ENCODE data around the gene TOLLIP. TPM values are rescaled to one million over a fixed set of nuclear protein-coding genes. Genes with fewer than 3 reads are reported as not detected.

Gene TOLLIP
- total RNA-seq, 5 donors from 2014 or later (not counting 1 experiment from before 2014, with no cell fraction given), result 44.4 to 54.1 (median 50.8) TPM

DNA sequence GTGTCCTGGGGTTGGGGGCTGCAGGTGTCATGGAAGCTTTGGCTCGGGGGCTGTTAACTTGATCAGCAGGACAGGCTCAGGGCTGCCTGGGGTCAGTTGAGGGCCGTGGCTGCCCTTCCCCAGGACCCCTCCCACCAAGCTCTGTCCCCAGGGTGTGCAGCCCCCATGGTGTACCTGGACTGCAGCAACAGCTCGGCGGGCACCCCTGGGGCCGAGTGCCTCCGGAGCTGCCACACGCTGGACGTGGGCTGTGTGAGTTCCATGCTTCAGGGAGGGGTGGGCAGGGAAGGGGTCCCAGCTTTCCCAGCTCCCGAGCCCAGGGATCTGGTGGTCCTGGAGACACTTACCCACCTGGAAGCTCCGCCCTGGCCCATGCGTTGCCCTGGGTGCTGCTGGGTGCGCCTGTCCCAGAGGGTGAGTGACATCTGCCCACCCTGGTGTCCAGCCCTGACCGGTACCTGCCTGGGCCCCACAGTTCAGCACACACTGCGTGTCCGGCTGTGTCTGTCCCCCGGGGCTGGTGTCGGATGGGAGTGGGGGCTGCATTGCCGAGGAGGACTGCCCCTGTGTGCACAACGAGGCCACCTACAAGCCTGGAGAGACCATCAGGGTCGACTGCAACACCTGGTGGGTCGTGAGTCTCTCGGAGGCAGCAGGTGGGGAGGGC is 75.2 kb downstream of the TOLLIP start:
- Histone ChIP-seq H3K9me3 (no peaks in the 10 kb centered on the region), H3K27me3 (replicated peaks in 1 of 2; ENCODE audit: control insufficient read depth in 2 of 2, extremely low read depth in 1 of 2, insufficient read depth in 2 of 2, low read length in 1 of 2) (peaks cover 0 to 3% of the 10 kb centered on the region in 2 experiments), H3K4me3 (ENCODE audit: control insufficient read depth in 1 of 2, extremely low read depth in 1 of 2, low read length in 1 of 2) (no peak overlapping the region), H3K36me3 (ENCODE audit: control insufficient read depth in 2 of 2, extremely low read depth in 1 of 2, insufficient read depth in 1 of 2, low read length in 1 of 2) (no peaks in the 10 kb centered on the region), H3K27ac (ENCODE audit: low read length) (no peak overlapping the region), H3K4me1 (ENCODE audit: control insufficient read depth in 1 of 2, extremely low read depth in 1 of 2, insufficient read depth in 2 of 2, low read length in 2 of 2) (no peaks in the 10 kb centered on the region)
- WGBS (ENCODE audit: insufficient coverage), result 85% methylated on average over 14 of the region's 22 CpGs
- no peak overlapping the region for H3K4me3 Mint-ChIP-seq
- H3K27ac Mint-ChIP-seq, result no peak overlapping the region
- H3K36me3 Mint-ChIP-seq, result no peaks in the 10 kb centered on the region
- ChIA-PET POLR2A (no interaction called here), CTCF (no interaction called here)
- no peaks in the 10 kb centered on the region for H3K4me1 Mint-ChIP-seq
- H3K9me3 Mint-ChIP-seq, result no peaks in the 10 kb centered on the region
- ATAC-seq (replicated peaks in 1 of 4), result no peak
- DNase-seq, result no peak
- no peaks in the 10 kb centered on the region for H3K27me3 Mint-ChIP-seq

DNA sequence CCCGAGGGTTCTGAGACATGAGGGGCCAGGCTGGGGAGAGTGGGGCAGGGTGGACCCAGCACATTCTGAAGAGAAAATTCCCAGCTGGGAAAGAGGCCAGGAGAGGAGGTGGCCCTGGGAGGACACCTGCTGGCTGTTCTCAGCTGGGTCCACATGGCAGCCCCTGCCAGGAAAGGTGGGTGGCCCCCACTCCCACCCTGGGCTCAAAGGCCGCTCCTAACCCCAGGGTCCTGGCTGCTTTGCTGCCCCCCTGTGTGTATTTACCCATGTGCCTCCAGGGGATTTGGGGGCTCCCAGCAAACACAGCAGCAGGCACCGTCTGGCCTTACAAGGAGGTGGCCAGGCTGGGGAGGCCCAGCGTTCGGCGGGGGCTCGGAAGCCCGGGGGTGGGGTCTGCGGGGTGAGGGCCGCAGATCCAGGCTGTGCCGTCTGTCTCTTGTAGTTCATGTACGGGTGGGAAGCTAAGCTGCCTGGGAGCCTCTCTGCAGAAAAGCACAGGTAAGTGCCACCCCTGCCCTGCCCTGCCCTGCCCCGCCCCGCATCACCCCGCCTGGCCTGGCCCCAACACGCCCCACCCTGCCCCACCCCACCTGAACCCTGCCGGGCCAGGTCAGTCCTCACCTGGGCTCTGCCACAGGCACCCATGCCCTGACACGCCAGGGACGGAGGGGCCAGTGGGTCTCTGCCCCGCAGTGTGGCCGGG is 75.9 kb downstream of the TOLLIP start:
- no peak overlapping the region for H3K4me3 Mint-ChIP-seq
- POLR2A ChIA-PET, result no interaction called here
- H3K27ac Mint-ChIP-seq, result no peak overlapping the region
- H3K4me3 ChIP-seq (ENCODE audit: control insufficient read depth in 1 of 2, extremely low read depth in 1 of 2, low read length in 1 of 2), result no peak overlapping the region
- WGBS (ENCODE audit: insufficient coverage), result 83% methylated on average over 13 of the region's 21 CpGs
- no peaks in the 10 kb centered on the region for H3K27me3 Mint-ChIP-seq
- ATAC-seq (replicated peaks in 1 of 4), result no peak
- H3K9me3 ChIP-seq, result no peaks in the 10 kb centered on the region
- DNase-seq, result no peak
- CTCF ChIA-PET, result no interaction called here
- H3K4me1 ChIP-seq (ENCODE audit: control insufficient read depth in 1 of 2, extremely low read depth in 1 of 2, insufficient read depth in 2 of 2, low read length in 2 of 2), result no peaks in the 10 kb centered on the region
- peaks cover 0 to 3% of the 10 kb centered on the region in 2 experiments for H3K27me3 ChIP-seq (replicated peaks in 1 of 2; ENCODE audit: control insufficient read depth in 2 of 2, extremely low read depth in 1 of 2, insufficient read depth in 2 of 2, low read length in 1 of 2)
- no peaks in the 10 kb centered on the region for H3K9me3 Mint-ChIP-seq
- no peaks in the 10 kb centered on the region for H3K36me3 ChIP-seq (ENCODE audit: control insufficient read depth in 2 of 2, extremely low read depth in 1 of 2, insufficient read depth in 1 of 2, low read length in 1 of 2)
- H3K4me1 Mint-ChIP-seq, result no peaks in the 10 kb centered on the region
- H3K36me3 Mint-ChIP-seq, result no peaks in the 10 kb centered on the region
- H3K27ac ChIP-seq (ENCODE audit: low read length), result no peak overlapping the region

DNA sequence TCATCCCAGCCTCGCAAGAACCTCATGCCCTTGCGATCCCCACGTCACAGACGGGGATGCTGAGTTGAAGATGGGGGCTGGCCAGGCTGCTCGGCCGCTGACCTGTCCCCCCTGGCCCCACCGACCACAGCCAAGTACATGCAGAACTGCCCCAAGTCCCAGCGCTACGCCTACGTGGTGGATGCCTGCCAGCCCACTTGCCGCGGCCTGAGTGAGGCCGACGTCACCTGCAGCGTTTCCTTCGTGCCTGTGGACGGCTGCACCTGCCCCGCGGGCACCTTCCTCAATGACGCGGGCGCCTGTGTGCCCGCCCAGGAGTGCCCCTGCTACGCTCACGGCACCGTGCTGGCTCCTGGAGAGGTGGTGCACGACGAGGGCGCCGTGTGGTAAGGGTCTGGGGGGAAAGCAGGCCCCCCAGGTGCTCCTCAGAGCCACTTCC is 76.5 kb downstream of the TOLLIP start:
- peaks cover 0 to 6% of the 10 kb centered on the region in 2 experiments for H3K27me3 ChIP-seq (replicated peaks in 1 of 2; ENCODE audit: control insufficient read depth in 2 of 2, extremely low read depth in 1 of 2, insufficient read depth in 2 of 2, low read length in 1 of 2)
- Mint-ChIP-seq H3K36me3 (no peaks in the 10 kb centered on the region), H3K27ac (no peak overlapping the region), H3K27me3 (no peaks in the 10 kb centered on the region), H3K9me3 (no peaks in the 10 kb centered on the region), H3K4me3 (no peak overlapping the region), H3K4me1 (no peaks in the 10 kb centered on the region)
- ChIA-PET CTCF (no interaction called here), POLR2A (no interaction called here)
- ATAC-seq (replicated peaks in 1 of 4), result no peak
- H3K36me3 ChIP-seq (ENCODE audit: control insufficient read depth in 2 of 2, extremely low read depth in 1 of 2, insufficient read depth in 1 of 2, low read length in 1 of 2), result no peaks in the 10 kb centered on the region
- 82% methylated on average over 26 of the region's 30 CpGs for WGBS (ENCODE audit: insufficient coverage)
- H3K4me3 ChIP-seq (ENCODE audit: control insufficient read depth in 1 of 2, extremely low read depth in 1 of 2, low read length in 1 of 2), result no peak overlapping the region
- no peaks in the 10 kb centered on the region for H3K9me3 ChIP-seq
- no peak for DNase-seq
- H3K4me1 ChIP-seq (ENCODE audit: control insufficient read depth in 1 of 2, extremely low read depth in 1 of 2, insufficient read depth in 2 of 2, low read length in 2 of 2), result no peaks in the 10 kb centered on the region
- H3K27ac ChIP-seq (ENCODE audit: low read length), result no peak overlapping the region

DNA sequence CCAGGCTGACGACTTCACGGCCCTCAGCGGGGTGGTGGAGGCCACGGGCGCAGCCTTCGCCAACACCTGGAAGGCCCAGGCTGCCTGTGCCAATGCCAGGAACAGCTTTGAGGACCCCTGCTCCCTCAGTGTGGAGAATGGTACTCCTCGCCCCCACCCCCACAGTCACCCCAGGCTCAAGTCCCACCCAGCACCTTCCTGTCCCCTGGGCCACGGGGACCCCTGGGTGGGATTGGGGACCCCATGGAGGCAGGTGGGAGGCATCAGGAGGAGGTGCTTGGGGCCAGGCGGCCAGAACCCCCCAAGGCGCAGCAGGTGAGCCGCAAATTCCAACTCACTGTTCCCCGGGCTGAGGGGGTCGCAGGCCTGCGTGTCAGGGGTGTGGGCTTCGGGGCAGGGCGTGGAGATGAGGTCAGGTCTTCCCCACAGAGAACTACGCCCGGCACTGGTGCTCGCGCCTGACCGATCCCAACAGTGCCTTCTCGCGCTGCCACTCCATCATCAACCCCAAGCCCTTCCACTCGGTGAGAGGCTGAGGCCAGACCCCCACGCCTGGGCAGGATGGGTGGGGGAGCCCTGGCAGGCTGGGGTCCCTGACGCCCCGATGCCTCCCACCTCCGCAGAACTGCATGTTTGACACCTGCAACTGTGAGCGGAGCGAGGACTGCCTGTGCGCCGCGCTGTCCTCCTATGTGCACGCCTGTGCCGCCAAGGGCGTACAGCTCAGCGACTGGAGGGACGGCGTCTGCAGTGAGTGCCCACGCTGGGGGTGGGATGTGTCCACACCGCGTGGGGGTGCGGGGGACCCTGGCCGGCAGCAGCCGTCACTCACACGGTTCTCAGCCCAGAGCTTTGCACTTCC is 77.2 kb downstream of the TOLLIP start:
- ChIA-PET CTCF (no interaction called here), POLR2A (no interaction called here)
- 77% methylated on average over 40 of the region's 46 CpGs for WGBS (ENCODE audit: insufficient coverage)
- H3K4me3 Mint-ChIP-seq, result no peak overlapping the region
- DNase-seq (no peak), ATAC-seq (replicated peaks in 1 of 4) (no peak)
- H3K27me3 Mint-ChIP-seq, result no peaks in the 10 kb centered on the region
- no peaks in the 10 kb centered on the region for H3K36me3 Mint-ChIP-seq
- Histone ChIP-seq H3K9me3 (no peaks in the 10 kb centered on the region), H3K36me3 (ENCODE audit: control insufficient read depth in 2 of 2, extremely low read depth in 1 of 2, insufficient read depth in 1 of 2, low read length in 1 of 2) (no peaks in the 10 kb centered on the region), H3K27me3 (replicated peaks in 1 of 2; ENCODE audit: control insufficient read depth in 2 of 2, extremely low read depth in 1 of 2, insufficient read depth in 2 of 2, low read length in 1 of 2) (peaks cover 0 to 8% of the 10 kb centered on the region in 2 experiments), H3K4me1 (ENCODE audit: control insufficient read depth in 1 of 2, extremely low read depth in 1 of 2, insufficient read depth in 2 of 2, low read length in 2 of 2) (no peaks in the 10 kb centered on the region), H3K4me3 (ENCODE audit: control insufficient read depth in 1 of 2, extremely low read depth in 1 of 2, low read length in 1 of 2) (no peak overlapping the region), H3K27ac (ENCODE audit: low read length) (no peak overlapping the region)
- H3K9me3 Mint-ChIP-seq, result no peaks in the 10 kb centered on the region
- no peaks in the 10 kb centered on the region for H3K4me1 Mint-ChIP-seq
- H3K27ac Mint-ChIP-seq, result no peak overlapping the region

DNA sequence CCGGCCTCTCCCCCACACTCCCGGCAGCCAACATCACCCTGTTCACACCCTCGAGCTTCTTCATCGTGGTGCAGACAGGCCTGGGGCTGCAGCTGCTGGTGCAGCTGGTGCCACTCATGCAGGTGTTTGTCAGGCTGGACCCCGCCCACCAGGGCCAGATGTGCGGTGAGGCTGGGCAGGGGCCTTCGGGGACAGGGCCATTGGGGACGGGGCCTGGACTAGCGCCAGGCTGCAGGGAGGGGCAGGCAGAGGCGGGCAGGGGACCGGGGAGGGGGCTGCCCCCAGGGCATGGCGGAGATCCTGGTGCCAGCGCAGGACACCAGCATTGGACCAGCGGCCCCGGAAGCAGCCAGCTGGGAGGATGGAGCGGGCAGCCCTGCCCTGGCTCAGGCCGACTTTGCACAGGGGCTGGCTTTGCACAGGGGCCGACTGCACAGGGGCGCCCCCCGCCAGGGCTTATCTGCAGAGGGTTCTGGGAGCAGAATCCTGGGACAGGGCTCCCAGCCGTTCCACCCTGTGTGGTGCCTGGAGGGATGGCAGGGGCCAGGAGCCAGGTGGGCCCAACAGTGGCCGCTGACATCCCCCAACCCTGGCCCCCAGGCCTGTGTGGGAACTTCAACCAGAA is 77.9 kb downstream of the TOLLIP start:
- DNase-seq (no peak), ATAC-seq (replicated peaks in 1 of 4) (no peak)
- H3K9me3 Mint-ChIP-seq, result no peaks in the 10 kb centered on the region
- ChIA-PET CTCF (no interaction called here), POLR2A (no interaction called here)
- no peaks in the 10 kb centered on the region for H3K36me3 Mint-ChIP-seq
- Histone ChIP-seq H3K27ac (ENCODE audit: low read length) (no peak overlapping the region), H3K4me1 (ENCODE audit: control insufficient read depth in 1 of 2, extremely low read depth in 1 of 2, insufficient read depth in 2 of 2, low read length in 2 of 2) (no peaks in the 10 kb centered on the region), H3K4me3 (ENCODE audit: control insufficient read depth in 1 of 2, extremely low read depth in 1 of 2, low read length in 1 of 2) (no peak overlapping the region), H3K9me3 (no peaks in the 10 kb centered on the region), H3K36me3 (ENCODE audit: control insufficient read depth in 2 of 2, extremely low read depth in 1 of 2, insufficient read depth in 1 of 2, low read length in 1 of 2) (no peaks in the 10 kb centered on the region), H3K27me3 (replicated peaks in 1 of 2; ENCODE audit: control insufficient read depth in 2 of 2, extremely low read depth in 1 of 2, insufficient read depth in 2 of 2, low read length in 1 of 2) (peaks cover 0 to 8% of the 10 kb centered on the region in 2 experiments)
- H3K27me3 Mint-ChIP-seq, result no peaks in the 10 kb centered on the region
- H3K4me1 Mint-ChIP-seq, result no peaks in the 10 kb centered on the region
- no peak overlapping the region for H3K4me3 Mint-ChIP-seq
- 74% methylated on average over 20 of the region's 22 CpGs for WGBS (ENCODE audit: insufficient coverage)
- no peak overlapping the region for H3K27ac Mint-ChIP-seq

All from T-cell (primary cell).